HPDE6-E6E7 (cell line): Measurements from ENCODE around the gene ATXN1.

Experiments
- DNase-seq: peaks from one replicate; pipeline ENCODE4 v3.0.0; 2011; ENCODE audit warnings: missing footprints; ENCODE audit errors: extremely low spot score

The ATXN1 gene

GRCh38 chr6:16316741-16317251 is 444.5 kb downstream of the ATXN1 start:
- no peak for DNase-seq

GRCh38 chr6:16314296-16314695 is 447.0 kb downstream of the ATXN1 start:
- DNase-seq: no peak

- no peak for DNase-seq
Measured at GRCh38 chr6:16313732-16314131, 447.5 kb downstream of the ATXN1 start.

GRCh38 chr6:16311763-16312162 is 449.5 kb downstream of the ATXN1 start:
- no peak for DNase-seq

- no peak for DNase-seq
Measured at GRCh38 chr6:16306334-16306733, 454.9 kb downstream of the ATXN1 start.

GRCh38 chr6:16305788-16306187 is 455.5 kb downstream of the ATXN1 start:
- no peak for DNase-seq

GRCh38 chr6:16305246-16305725 is 456.0 kb downstream of the ATXN1 start:
- DNase-seq: no peak

- DNase-seq: no peak
Measured at GRCh38 chr6:16302721-16303552, 458.3 kb downstream of the ATXN1 start.

- no peak for DNase-seq
Measured at GRCh38 chr6:16301511-16301910, 459.7 kb downstream of the ATXN1 start.

- DNase-seq: no peak
Measured at GRCh38 chr6:16299861-16300260, 461.4 kb downstream of the ATXN1 start.

GRCh38 chr6:16296061-16296670 is 465.1 kb downstream of the ATXN1 start:
- DNase-seq: no peak

GRCh38 chr6:16295471-16295870 is 465.8 kb downstream of the ATXN1 start:
- DNase-seq: no peak

- DNase-seq: no peak
Measured at GRCh38 chr6:16295060-16295459, 466.2 kb downstream of the ATXN1 start.

- no peak for DNase-seq
Measured at GRCh38 chr6:16294371-16294770, 466.9 kb downstream of the ATXN1 start.

GRCh38 chr6:16292942-16293341 is 468.3 kb downstream of the ATXN1 start:
- no peak for DNase-seq

GRCh38 chr6:16292432-16292831 is 468.8 kb downstream of the ATXN1 start:
- DNase-seq: no peak

GRCh38 chr6:16291739-16292138 is 469.5 kb downstream of the ATXN1 start:
- DNase-seq: no peak

- DNase-seq: no peak
Measured at GRCh38 chr6:16288163-16288562, 473.1 kb downstream of the ATXN1 start.

GRCh38 chr6:16286151-16286522 is 475.1 kb downstream of the ATXN1 start:
- no peak for DNase-seq

- no peak for DNase-seq
Measured at GRCh38 chr6:16285467-16286150, 475.7 kb downstream of the ATXN1 start.

- no peak for DNase-seq
Measured at GRCh38 chr6:16284472-16284871, 476.8 kb downstream of the ATXN1 start.

GRCh38 chr6:16282370-16282769 is 478.9 kb downstream of the ATXN1 start:
- DNase-seq: no peak
